ENCODE data around the gene LGALS12. TPM values are rescaled to one million over a fixed set of nuclear protein-coding genes. Genes with fewer than 3 reads are reported as not detected.

Gene LGALS12, protein sequence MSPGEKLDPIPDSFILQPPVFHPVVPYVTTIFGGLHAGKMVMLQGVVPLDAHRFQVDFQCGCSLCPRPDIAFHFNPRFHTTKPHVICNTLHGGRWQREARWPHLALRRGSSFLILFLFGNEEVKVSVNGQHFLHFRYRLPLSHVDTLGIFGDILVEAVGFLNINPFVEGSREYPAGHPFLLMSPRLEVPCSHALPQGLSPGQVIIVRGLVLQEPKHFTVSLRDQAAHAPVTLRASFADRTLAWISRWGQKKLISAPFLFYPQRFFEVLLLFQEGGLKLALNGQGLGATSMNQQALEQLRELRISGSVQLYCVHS
- not detected in 5 replicates for total RNA-seq (2022; extraction: Qiagen RNA extraction; ENCODE audit: low read depth)

DNA sequence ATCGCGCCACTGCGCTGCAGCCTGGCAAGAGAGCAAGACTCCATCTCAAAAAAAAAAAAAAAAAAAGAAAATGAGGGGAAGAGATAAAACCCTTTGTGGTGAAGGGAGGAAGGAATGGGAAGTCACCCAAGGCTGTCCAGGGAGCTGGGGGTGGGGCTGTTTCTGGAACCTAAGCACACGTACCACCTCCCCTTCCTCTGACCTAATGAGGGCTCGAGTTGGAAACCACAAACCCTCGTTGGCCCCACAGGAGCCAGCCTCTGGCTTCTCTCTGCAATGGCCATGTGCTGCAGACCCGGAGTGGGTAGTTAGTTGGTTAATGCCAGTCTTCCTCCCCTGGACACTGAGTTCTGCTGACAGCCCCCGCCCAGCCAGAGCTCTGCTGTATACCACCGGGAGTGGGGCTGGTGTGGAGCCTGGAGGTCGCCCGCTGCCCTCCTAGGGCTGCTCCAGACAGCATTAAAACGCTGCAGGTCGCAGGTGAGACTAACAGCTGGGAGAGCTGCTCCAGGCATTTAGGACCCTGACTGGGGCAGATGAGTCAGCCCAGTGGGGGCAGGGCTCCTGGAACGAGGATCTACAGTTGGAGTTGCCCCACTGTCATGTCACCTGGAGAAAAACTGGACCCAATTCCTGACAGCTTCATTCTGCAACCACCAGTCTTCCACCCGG, at the start of gene LGALS12:
LGALS12 (plus strand) TSS at position 228 of the 672 bp plus-strand sequence; CDS start at position 603, 375 bp downstream.

DNA sequence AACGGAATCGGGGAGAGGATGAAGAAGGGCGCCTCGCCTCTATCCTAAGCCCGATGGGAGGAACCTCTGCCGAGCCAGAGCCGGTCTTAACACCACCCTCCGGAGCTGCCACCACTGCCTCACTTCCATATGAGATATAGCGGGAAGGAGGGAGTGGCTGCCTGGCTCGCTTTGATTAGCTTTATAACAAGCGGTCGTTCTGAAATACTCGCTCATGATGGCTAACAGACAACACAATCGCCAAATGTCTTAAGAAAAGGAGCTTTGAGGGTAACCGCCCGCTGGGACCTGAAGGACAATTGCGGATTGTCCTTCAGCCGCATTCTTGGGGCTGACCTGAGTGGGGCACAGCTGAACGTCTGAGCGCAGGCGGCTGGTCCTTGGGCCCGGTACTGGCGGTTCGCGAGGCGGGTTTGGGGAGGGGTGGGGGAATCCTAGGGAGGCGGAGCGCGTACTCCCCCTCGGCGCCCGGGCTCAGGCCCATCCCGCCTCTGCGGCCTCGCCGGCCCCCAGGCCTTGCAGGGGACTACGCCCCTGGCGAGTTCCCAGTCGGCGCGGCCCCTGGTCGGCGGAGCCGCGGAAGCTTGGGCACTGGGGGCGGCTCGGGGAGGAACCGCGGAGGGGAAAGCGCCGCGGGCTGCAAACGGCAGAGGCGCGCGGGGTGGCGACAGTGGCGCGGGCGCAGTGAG, 15.2 kb upstream of the LGALS12 start, which contains the start of gene PLAAT5:
PLAAT5 (minus strand) TSS at position 617 of the 689 bp plus-strand sequence; CDS start at position 484, 133 bp downstream.

DNA sequence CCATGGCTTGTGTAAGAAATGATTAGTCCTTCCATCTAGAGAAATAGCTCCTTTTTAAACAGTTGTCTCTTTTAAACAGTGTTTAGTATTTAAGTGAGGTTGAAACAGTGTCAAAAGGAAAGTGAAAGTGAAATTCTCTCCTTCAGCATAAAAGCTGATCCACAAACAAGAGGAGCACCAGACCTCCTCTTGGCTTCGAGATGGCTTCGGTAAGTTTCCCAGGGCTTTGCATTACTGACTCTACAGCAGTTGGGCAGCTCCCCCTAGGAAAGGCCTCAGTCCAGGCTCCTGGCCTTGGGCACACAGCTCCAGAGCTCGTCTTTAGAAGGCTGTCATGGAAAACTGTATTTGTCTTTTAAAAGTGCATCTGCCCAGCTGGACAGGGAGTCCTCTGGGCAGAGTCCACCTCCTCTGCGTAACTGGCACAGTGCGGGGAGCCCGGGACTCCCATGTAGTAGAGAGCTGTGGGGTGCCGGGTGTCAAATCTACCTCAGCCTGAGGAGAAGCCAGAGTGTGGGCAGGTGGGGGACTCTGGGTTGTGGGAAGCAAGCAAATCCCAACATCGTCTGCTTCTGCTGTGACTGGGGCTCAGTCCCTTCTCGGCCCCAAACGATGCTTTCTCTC, 30.9 kb downstream of the LGALS12 start, which contains the start of gene PLAAT4:
PLAAT4 (plus strand) TSS at position 140 of the 624 bp plus-strand sequence; CDS start at position 201, 61 bp downstream.

DNA sequence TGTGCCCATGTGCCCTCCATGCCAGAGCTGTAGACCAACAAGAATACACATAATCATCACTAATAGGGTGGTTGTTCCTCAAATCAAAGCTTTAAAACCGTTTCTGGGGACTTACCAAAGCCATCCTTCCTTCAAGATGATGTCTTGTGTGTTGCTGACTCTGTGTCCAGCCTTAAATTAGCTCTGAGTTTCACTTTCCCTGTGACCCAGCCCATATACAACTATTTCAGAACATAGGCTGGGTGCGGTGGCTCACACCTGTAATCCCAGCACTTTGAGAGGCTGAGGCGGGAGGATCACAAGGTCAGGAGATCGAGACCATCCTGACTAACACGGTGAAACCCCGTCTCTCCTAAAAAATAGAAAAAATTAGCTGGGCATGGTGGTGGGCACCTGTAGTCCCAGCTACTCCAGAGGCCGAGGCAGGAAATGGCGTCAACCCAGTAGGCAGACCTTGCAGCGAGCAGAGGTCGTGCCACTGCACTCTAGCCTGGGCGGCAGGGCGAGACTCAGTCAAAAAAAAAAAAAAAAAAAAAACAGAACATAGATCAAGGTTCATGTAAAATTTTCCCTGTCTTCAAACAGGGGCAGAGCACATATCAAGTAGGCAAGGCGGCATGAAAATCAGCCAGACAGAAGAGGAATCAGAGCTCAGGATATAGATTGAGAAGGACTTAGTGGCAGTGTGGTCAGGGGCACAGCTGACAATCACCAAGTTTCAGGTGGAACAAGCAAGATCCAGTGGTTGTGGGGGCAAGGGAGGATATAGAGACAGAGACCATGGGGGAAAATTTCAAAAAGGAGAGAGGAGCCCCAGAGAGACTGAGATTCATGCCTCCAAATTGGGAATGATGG, 57.5 kb downstream of the LGALS12 start, which contains the start of gene PLAAT2:
PLAAT2 (minus strand) TSS at position 179 of the 855 bp plus-strand sequence; CDS start at position 124, 55 bp downstream.

Other genes starting within 250 kb of the LGALS12 start
- not detected in 5 replicates for gene SLC22A9, start 136.3 kb upstream of the LGALS12 start, total RNA-seq (2022; extraction: Qiagen RNA extraction; ENCODE audit: low read depth)
- gene PLAAT5, start 14.9 kb upstream of the LGALS12 start, total RNA-seq (2022; extraction: Qiagen RNA extraction; ENCODE audit: low read depth), result not detected in 5 replicates
- gene PLAAT4, start 30.7 kb downstream of the LGALS12 start, total RNA-seq (2022; extraction: Qiagen RNA extraction; ENCODE audit: low read depth), result 1.5 to 3.3 TPM (median 1.8 TPM) in 5 replicates
- 0.23 to 0.27 TPM in 2 of 5 replicates, not detected in the others for gene PLAAT2, start 57.3 kb downstream of the LGALS12 start, total RNA-seq (2022; extraction: Qiagen RNA extraction; ENCODE audit: low read depth)
- 46.0 to 67.6 TPM (median 55.4 TPM) in 5 replicates for gene PLAAT3, start 108.3 kb downstream of the LGALS12 start, total RNA-seq (2022; extraction: Qiagen RNA extraction; ENCODE audit: low read depth)
- 28.1 to 33.5 TPM (median 31.4 TPM) in 5 replicates for gene ATL3, start 165.3 kb downstream of the LGALS12 start, total RNA-seq (2022; extraction: Qiagen RNA extraction; ENCODE audit: low read depth)
- 80.8 to 111 TPM (median 107 TPM) in 5 replicates for gene RTN3, start 175.4 kb downstream of the LGALS12 start, total RNA-seq (2022; extraction: Qiagen RNA extraction; ENCODE audit: low read depth)

Data from A549 treated with RU486 at 1 μM for 4 hours (cell line).